HG03558 (cell line): Measurements from ENCODE around the gene FER.
"Not testable (repeated sequence)": the region's sequence is repeated elsewhere in the genome, so short reads cannot be mapped to it uniquely, and the experiment has no call there.

Experiments used
- ATAC-seq: cut with Tn5 transposase; IDR thresholded peaks from one replicate; pipeline ENCODE4 v1.9.1; 2021; ENCODE audit warnings: moderate number of reproducible peaks; ENCODE audit not compliant: unreplicated experiment; ENCODE audit errors: extremely low read depth

FER gene

GRCh38 chr5:108747774-108748400 lies at the start of gene FER:
TSS of gene FER (plus strand) at chr5:108747897. CDS start at chr5:108798183, 50,286 bp downstream.
- peak; percentile 21 for ATAC-seq

GRCh38 chr5:108700388-108700787 lies 47.3 kb upstream of the FER start:
- ATAC-seq, result not testable (repeated sequence)

- ATAC-seq, result no peak
These were observed 46.8 kb upstream of the FER start for GRCh38 chr5:108700930-108701329.

GRCh38 chr5:108702546-108702945 lies 45.2 kb upstream of the FER start:
- ATAC-seq, result no peak

GRCh38 chr5:108703313-108703712 lies 44.4 kb upstream of the FER start:
- no peak for ATAC-seq

- no peak for ATAC-seq
These were observed 40.6 kb upstream of the FER start for GRCh38 chr5:108707141-108707540.

GRCh38 chr5:108711898-108712297 lies 35.8 kb upstream of the FER start:
- ATAC-seq, result no peak

- no peak for ATAC-seq
These were observed 32.3 kb upstream of the FER start for GRCh38 chr5:108715408-108715807.

GRCh38 chr5:108720391-108720790 lies 27.3 kb upstream of the FER start:
- peak; percentile 91 for ATAC-seq

- ATAC-seq, result no peak
These were observed 21.1 kb upstream of the FER start for GRCh38 chr5:108726446-108727235.

GRCh38 chr5:108727236-108727650 lies 20.5 kb upstream of the FER start:
- ATAC-seq, result no peak

GRCh38 chr5:108727651-108728565 lies 19.8 kb upstream of the FER start:
- ATAC-seq, result peak; percentile 47

GRCh38 chr5:108728566-108729241 lies 19.0 kb upstream of the FER start:
- peak; percentile 11 for ATAC-seq

GRCh38 chr5:108729242-108729615 lies 18.5 kb upstream of the FER start:
- no peak for ATAC-seq

GRCh38 chr5:108730617-108731340 lies 16.9 kb upstream of the FER start:
- peak; percentile 44 for ATAC-seq

GRCh38 chr5:108735790-108736189 lies 11.9 kb upstream of the FER start:
- no peak for ATAC-seq

GRCh38 chr5:108736855-108737254 lies 10.8 kb upstream of the FER start:
- ATAC-seq, result no peak

- ATAC-seq, result no peak
These were observed 8.3 kb upstream of the FER start for GRCh38 chr5:108739376-108739775.

- ATAC-seq, result no peak
These were observed 7.8 kb upstream of the FER start for GRCh38 chr5:108739906-108740305.

GRCh38 chr5:108743319-108743718 lies 4.4 kb upstream of the FER start:
- ATAC-seq, result no peak
